ENCODE results near the gene FOXD4L1.
"Not testable (repeated sequence)": the region's sequence is repeated elsewhere in the genome, so short reads cannot be mapped to it uniquely, and the experiment has no call there.

Gene FOXD4L1

GRCh38 chr2:113498365-113498764 is at the start of gene FOXD4L1:
Gene FOXD4L1, plus strand, starts transcription at chr2:113498665. Its CDS starts 592 bp downstream, at chr2:113499257.
- not testable (repeated sequence) for DNase-seq (ENCODE audit: low read depth); H3K4me3 ChIP-seq (ENCODE audit: low read depth, low read length)

GRCh38 chr2:113465770-113466169 is 32.7 kb upstream of the FOXD4L1 start:
- DNase-seq (ENCODE audit: low read depth): peak; percentile 2

GRCh38 chr2:113476688-113477368 is 21.6 kb upstream of the FOXD4L1 start:
- DNase-seq (ENCODE audit: low read depth); H3K4me3 ChIP-seq (ENCODE audit: low read depth, low read length): not testable (repeated sequence)

More at GRCh38 chr2:113465770-113466169, 32.7 kb upstream of the FOXD4L1 start:
- H3K4me3 ChIP-seq (ENCODE audit: low read depth, low read length): not testable (repeated sequence)

GRCh38 chr2:113496527-113496926 is 1.9 kb upstream of the FOXD4L1 start:
- H3K4me3 ChIP-seq (ENCODE audit: low read depth, low read length); DNase-seq (ENCODE audit: low read depth): not testable (repeated sequence)

- H3K4me3 ChIP-seq (ENCODE audit: low read depth, low read length); DNase-seq (ENCODE audit: low read depth): not testable (repeated sequence)
Observed at GRCh38 chr2:113499019-113499885, 787 bp downstream of the FOXD4L1 start.

GRCh38 chr2:113499886-113500722 is 1.6 kb downstream of the FOXD4L1 start:
- H3K4me3 ChIP-seq (ENCODE audit: low read depth, low read length); DNase-seq (ENCODE audit: low read depth): not testable (repeated sequence)

GRCh38 chr2:113500723-113501038 is 2.2 kb downstream of the FOXD4L1 start:
- H3K4me3 ChIP-seq (ENCODE audit: low read depth, low read length); DNase-seq (ENCODE audit: low read depth): not testable (repeated sequence)

GRCh38 chr2:113502216-113503093 is 4.0 kb downstream of the FOXD4L1 start:
- peak overlapping the region; percentile 34 for H3K4me3 ChIP-seq (ENCODE audit: low read depth, low read length)
- not testable (repeated sequence) for DNase-seq (ENCODE audit: low read depth)

GRCh38 chr2:113503094-113504042 is 4.9 kb downstream of the FOXD4L1 start:
- peak; percentile 7 for DNase-seq (ENCODE audit: low read depth)
- peak overlapping the region; percentile 34 for H3K4me3 ChIP-seq (ENCODE audit: low read depth, low read length)

- not testable (repeated sequence) for H3K4me3 ChIP-seq (ENCODE audit: low read depth, low read length); DNase-seq (ENCODE audit: low read depth)
Observed at GRCh38 chr2:113504081-113504480, 5.6 kb downstream of the FOXD4L1 start.

GRCh38 chr2:113507394-113508140 is 9.1 kb downstream of the FOXD4L1 start:
- not testable (repeated sequence) for DNase-seq (ENCODE audit: low read depth); H3K4me3 ChIP-seq (ENCODE audit: low read depth, low read length)

GRCh38 chr2:113508187-113508586 is 9.7 kb downstream of the FOXD4L1 start:
- not testable (repeated sequence) for H3K4me3 ChIP-seq (ENCODE audit: low read depth, low read length); DNase-seq (ENCODE audit: low read depth)

GRCh38 chr2:113510913-113511312 is 12.4 kb downstream of the FOXD4L1 start:
- not testable (repeated sequence) for DNase-seq (ENCODE audit: low read depth); H3K4me3 ChIP-seq (ENCODE audit: low read depth, low read length)

- DNase-seq (ENCODE audit: low read depth); H3K4me3 ChIP-seq (ENCODE audit: low read depth, low read length): not testable (repeated sequence)
Observed at GRCh38 chr2:113511859-113512258, 13.4 kb downstream of the FOXD4L1 start.

- H3K4me3 ChIP-seq (ENCODE audit: low read depth, low read length); DNase-seq (ENCODE audit: low read depth): not testable (repeated sequence)
Observed at GRCh38 chr2:113515457-113515856, 17.0 kb downstream of the FOXD4L1 start.

- not testable (repeated sequence) for DNase-seq (ENCODE audit: low read depth); H3K4me3 ChIP-seq (ENCODE audit: low read depth, low read length)
Observed at GRCh38 chr2:113515995-113516394, 17.5 kb downstream of the FOXD4L1 start.

- not testable (repeated sequence) for DNase-seq (ENCODE audit: low read depth); H3K4me3 ChIP-seq (ENCODE audit: low read depth, low read length)
Observed at GRCh38 chr2:113517025-113517424, 18.6 kb downstream of the FOXD4L1 start.
